ENCODE data around the gene NUP98.

The NUP98 gene

DNA sequence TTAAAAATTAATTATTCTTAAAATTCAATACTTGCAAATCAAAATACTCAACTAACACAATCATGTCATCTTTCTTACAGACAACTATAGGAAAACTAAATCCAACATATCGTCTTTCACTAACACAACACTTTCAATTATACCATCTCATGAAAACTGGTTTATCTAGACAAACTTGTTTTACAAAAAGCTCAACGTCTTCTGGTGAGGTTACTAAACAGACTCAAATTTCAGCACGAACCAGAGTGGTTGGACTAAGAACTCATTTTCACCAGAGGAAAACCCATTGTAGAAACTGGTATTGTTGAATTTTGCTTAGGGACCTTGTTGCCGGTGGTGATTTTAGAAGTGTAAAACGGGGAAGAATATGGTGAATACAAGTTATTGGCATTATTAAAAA is 52.2 kb downstream of the NUP98 start:
- TF ChIP-seq, protein P1, sequence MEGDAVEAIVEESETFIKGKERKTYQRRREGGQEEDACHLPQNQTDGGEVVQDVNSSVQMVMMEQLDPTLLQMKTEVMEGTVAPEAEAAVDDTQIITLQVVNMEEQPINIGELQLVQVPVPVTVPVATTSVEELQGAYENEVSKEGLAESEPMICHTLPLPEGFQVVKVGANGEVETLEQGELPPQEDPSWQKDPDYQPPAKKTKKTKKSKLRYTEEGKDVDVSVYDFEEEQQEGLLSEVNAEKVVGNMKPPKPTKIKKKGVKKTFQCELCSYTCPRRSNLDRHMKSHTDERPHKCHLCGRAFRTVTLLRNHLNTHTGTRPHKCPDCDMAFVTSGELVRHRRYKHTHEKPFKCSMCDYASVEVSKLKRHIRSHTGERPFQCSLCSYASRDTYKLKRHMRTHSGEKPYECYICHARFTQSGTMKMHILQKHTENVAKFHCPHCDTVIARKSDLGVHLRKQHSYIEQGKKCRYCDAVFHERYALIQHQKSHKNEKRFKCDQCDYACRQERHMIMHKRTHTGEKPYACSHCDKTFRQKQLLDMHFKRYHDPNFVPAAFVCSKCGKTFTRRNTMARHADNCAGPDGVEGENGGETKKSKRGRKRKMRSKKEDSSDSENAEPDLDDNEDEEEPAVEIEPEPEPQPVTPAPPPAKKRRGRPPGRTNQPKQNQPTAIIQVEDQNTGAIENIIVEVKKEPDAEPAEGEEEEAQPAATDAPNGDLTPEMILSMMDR (conservative IDR thresholded peaks at IDR 0.05; ENCODE audit: control insufficient read depth, insufficient read depth, low read depth, low read length): no peak
- no peak for DNase-seq (ENCODE audit: low read depth)
- H3K4me3 ChIP-seq (ENCODE audit: control insufficient read depth, low read depth, low read length): no peak overlapping the region

DNA sequence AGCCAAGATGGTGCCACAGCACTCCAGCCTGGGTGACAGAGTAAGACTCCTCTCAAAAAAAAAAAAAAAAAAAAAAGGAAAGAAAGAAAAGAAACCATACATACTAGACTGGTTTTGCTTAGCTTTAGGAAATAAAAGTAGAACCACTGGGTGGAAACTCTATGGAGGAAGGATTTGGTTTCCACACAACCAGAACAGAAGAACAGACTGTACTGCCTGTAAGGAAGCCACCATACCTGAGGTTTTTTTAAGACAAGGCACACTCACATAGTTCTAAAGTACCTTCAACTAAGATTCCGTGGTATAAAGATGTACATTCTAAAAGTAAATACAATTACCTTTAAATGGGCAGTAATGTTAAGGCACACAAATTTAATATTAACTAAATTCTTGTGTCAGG is 58.6 kb downstream of the NUP98 start:
- TF ChIP-seq, protein P1 (conservative IDR thresholded peaks at IDR 0.05; ENCODE audit: control insufficient read depth, insufficient read depth, low read depth, low read length): no peak
- no peak overlapping the region for H3K4me3 ChIP-seq (ENCODE audit: control insufficient read depth, low read depth, low read length)
- DNase-seq (ENCODE audit: low read depth): no peak

DNA sequence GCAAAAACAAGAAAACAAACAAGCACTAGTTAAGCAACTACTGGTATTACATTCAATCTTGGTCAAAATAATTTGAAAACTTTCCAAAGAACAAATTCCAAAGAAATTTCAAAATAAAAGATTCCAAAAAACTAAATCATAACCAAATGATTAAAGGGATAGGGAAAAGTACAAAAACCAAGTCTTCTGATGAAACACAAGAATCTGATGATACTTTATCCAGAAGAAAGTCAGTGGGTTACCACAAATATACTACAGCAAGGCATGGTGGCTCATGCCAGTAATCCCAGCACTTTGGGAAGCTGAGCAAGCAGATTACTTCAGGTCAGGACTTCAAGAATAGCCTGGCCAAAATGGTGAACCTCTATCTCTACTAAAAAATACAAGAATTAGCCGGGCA is 59.1 kb downstream of the NUP98 start:
- peak; percentile 73 for DNase-seq (ENCODE audit: low read depth)
- TF ChIP-seq, protein P1 (conservative IDR thresholded peaks at IDR 0.05; ENCODE audit: control insufficient read depth, insufficient read depth, low read depth, low read length): no peak

DNA sequence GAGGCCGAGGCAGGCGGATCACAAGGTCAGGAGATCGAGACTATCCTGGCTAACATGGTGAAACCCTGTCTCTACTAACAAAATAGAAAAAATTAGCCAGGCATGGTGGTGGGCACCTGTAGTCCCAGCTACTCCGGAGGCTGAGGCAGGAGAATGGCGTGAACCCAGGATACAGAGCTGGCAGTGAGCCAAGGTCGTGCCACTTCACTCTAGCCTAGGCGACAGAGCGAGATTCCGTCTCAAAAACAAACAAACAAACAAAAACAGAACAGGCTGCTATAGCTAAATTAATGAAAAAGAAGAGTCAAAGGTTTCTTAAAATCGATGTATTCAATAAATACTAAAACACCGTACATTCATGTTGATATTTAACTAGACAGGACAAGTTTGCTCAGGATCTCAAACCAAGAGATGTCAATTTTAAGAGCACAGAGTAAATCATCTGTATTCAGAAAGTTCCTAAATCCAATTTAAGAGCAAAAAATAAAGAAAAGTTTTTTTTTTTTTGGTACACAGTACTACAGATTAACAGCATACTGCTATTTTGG is 59.9 kb downstream of the NUP98 start:
- no peak for DNase-seq (ENCODE audit: low read depth)
- no peak overlapping the region for H3K4me3 ChIP-seq (ENCODE audit: control insufficient read depth, low read depth, low read length)
- TF ChIP-seq, protein P1 (conservative IDR thresholded peaks at IDR 0.05; ENCODE audit: control insufficient read depth, insufficient read depth, low read depth, low read length): no peak

More for the DNA sequence above, 59.1 kb downstream of the NUP98 start:
- no peak overlapping the region for H3K4me3 ChIP-seq (ENCODE audit: control insufficient read depth, low read depth, low read length)

DNA sequence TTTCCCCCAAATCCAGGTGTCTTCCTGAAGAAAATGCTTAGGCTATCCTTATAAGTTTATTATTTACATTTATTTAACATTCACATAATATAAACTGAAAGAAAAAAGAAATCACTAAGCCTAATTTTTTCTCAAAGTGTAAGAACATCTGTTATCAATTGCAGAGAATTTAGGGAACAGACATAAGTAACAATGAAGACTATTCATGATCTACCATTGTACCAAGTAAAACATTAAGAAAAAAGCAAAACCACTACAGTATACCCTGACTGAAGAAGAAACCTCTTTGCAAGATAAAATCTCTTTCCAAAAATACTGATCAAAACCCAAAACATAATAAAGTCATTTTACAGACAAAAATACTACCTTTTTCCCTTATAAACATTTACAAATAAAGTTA is 60.5 kb downstream of the NUP98 start:
- no peak overlapping the region for H3K4me3 ChIP-seq (ENCODE audit: control insufficient read depth, low read depth, low read length)
- TF ChIP-seq, protein P1 (conservative IDR thresholded peaks at IDR 0.05; ENCODE audit: control insufficient read depth, insufficient read depth, low read depth, low read length): no peak
- DNase-seq (ENCODE audit: low read depth): peak; percentile 24

DNA sequence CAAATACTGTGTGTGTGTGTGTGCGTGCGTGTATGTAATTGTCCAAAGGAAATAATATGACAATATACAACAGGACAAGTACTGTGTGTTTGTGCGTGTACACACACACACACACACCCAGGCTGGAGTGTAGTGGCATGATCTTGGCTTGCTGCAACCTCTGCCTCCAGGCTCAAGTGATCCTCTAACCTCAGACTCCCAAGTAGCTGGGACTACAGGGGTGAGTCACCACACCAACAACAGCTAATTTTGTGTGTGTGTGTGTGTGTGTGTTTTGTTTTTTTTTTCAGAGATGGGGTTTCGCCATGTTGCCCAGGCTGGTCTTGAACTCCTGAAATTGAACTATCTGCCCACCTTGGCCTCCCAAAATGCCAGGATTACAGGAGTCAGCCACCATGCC is 61.5 kb downstream of the NUP98 start:
- peak; percentile 61 for DNase-seq (ENCODE audit: low read depth)
- TF ChIP-seq, protein P1 (conservative IDR thresholded peaks at IDR 0.05; ENCODE audit: control insufficient read depth, insufficient read depth, low read depth, low read length): no peak
- no peak overlapping the region for H3K4me3 ChIP-seq (ENCODE audit: control insufficient read depth, low read depth, low read length)
